Right lobe of liver (tissue), 6 donors: ENCODE measurements around the gene POTEJ. TPM values are rescaled to one million over a fixed set of nuclear protein-coding genes. Genes with fewer than 3 reads are reported as not detected.
"Not testable (repeated sequence)": the region's sequence is repeated elsewhere in the genome, so short reads cannot be mapped to it uniquely, and the experiment has no call there.

Source experiments
- ATAC-seq, 4 donors: fragments of 200-7000 bp; cut with Tn5 transposase; one replicate each; pipeline ENCODE4 v1.9.1; 2020; ENCODE audit warnings: mild to moderate bottlenecking in 4 of 4, moderate library complexity in 4 of 4
- DNase-seq, 3 donors: peaks; one replicate each; pipeline ENCODE4 v3.0.0-alpha.2; 2020
- H3K27ac ChIP-seq, 3 donors: fragments of 200-600 bp; one replicate each; pipeline ENCODE4 v1.8.0; 2022
- H3K27me3 ChIP-seq, 2 donors: fragments of 200-600 bp; one replicate each; pipeline ENCODE4 v1.8.0; 2022
- H3K36me3 ChIP-seq, 4 donors: fragments of 200-600 bp; sonication (generic) in 1 of 4; one replicate each; pipeline versions ENCODE4 v1.5.1 to v1.8.0; 2017 to 2022; ENCODE audit warnings: control low read depth in 1 of 4
- H3K4me1 ChIP-seq, 4 donors: fragments of 200-600 bp; sonication (generic) in 1 of 4; one replicate each; pipeline versions ENCODE4 v1.5.1 to v1.8.0; 2017 to 2022; ENCODE audit warnings: control low read depth in 1 of 4
- H3K4me3 ChIP-seq, 3 donors: fragments of 200-600 bp; one replicate each; pipeline ENCODE4 v1.8.0; 2022
- H3K9me3 ChIP-seq, 4 donors: fragments of 200-600 bp; sonication (generic) in 1 of 4; one replicate each; pipeline versions ENCODE4 v1.5.1 to v1.8.0; 2017 to 2022; ENCODE audit warnings: control low read depth in 1 of 4
- WGBS: methylation state at CpG from one replicate; pipeline ENCODE4 v1.1.6; 2018; ENCODE audit warnings: low coverage, low lambda C conversion rate; ENCODE audit not compliant: insufficient coverage; ENCODE audit errors: missing lambda C conversion rate; 5-methylcytosine and 5-hydroxymethylcytosine counted together
- intact Hi-C, 2 donors: fragments of 100-400 bp; cut with DNase I; formaldehyde crosslinking; loops; one replicate each; pipeline versions ENCODE4 v1.11.2 to v1.14.1; 2022
- long read RNA-seq: library from polyadenylated mRNA; unstranded; transcript quantifications from one replicate; pipeline ENCODE4 v2.0.0, GENCODE V29; 2019
- total RNA-seq, 6 experiments: library from RNA; depleted of rRNA in 2 of 6; stranded (reverse); fragments of >200 nt in 2 of 6; fragmentation: NEBNext Ultra II Directional in 3 of 6; extraction: Animal tissue kit (Norgen Biotek cat#: 25700) in 3 of 6; gene quantifications; one replicate each; pipeline versions ENCODE4 v1.1.0 to v1.2.4, GENCODE V29; 2016 to 2023
- donor health status: DM: no; HTN: yes; CAD: no.
- donor health status: DM: no; HTN: no; CAD: no.
- donor health status: DM: no; HTN: no; CAD: no.
- donor health status: DM: no; HTN: yes; CAD: no.
- donor health status: DM: no; HTN: yes; CAD: no.

The POTEJ gene
- total RNA-seq: not detected
- long read RNA-seq, partial matches to known transcripts: 0 of 2 reads
- long read RNA-seq, other reads (novel, unspliced or antisense): 2 of 2 reads

DNA sequence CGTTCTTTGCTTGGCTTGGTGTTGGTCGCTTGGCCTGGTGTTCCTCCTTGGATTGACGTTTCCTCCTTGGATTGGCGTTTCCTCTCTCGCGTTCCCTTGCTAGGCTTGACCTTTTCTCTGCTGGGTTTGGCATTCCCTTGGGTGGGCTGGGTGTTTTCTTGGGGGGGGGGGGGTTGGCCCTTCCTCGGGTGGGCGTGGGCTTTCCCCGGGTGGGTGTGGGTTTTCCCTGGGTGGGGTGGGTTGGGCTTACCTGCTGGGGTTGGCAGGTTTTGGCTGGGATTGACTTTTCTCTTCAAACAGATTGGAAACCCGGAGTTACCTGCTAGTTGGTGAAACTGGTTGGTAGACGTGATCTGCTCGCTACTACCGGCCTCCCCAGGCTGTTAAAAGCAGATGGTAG is at the start of gene POTEJ:
Gene POTEJ, plus strand, starts transcription at position 301 of the 400 bp plus-strand sequence. Its CDS starts 93 bp downstream, at position 394.
- H3K4me3 ChIP-seq, DNase-seq, H3K4me1 ChIP-seq, H3K27ac ChIP-seq, H3K36me3 ChIP-seq, intact Hi-C loops, ATAC-seq, H3K9me3 ChIP-seq, H3K27me3 ChIP-seq: not testable (repeated sequence)
- no CpG with 5 or more reads among the region's 13 CpGs for WGBS

DNA sequence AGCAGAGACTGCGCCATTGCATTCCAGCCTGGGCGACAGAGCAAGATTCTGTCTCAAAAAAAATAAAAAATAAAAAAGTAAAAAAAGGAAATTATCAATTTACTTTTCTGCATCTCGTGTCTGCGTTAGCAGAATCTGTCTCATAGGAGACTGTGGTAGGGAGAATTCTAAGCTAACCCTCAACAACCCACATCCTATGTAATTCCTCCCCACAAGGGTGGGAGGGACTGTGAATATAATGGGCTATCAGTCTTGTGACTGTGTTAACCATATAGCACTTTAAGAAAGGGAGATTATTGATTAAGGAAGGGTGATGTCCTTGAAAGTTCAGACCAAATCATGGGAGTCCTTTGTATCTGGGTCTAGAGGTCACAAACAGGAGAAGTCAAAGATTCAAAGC is 45.1 kb upstream of the POTEJ start:
- H3K9me3 ChIP-seq, intact Hi-C loops, H3K4me1 ChIP-seq, H3K4me3 ChIP-seq, H3K36me3 ChIP-seq, ATAC-seq, H3K27me3 ChIP-seq, DNase-seq, H3K27ac ChIP-seq: not testable (repeated sequence)
- no CpG with 5 or more reads among the region's 4 CpGs for WGBS

DNA sequence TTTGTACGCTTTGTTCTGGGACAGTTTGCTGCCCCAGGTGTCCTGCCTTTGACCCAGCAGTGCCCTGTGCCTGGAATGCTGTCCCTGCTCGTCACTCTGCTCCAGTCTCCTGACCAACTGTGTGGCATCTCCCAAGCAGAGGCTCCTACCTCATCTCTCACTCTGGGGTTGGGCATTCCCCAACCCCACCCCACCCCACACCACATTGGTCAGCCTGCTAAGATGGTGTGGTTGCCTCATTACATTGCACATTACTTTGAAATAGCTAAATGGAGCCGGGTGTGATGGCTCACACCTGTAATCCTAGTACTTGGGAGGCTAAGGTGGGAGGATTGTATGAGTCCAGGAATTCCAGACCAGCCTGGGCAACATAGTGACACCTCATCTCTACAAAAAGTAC is 39.3 kb upstream of the POTEJ start:
- H3K9me3 ChIP-seq, H3K27ac ChIP-seq, intact Hi-C loops, H3K4me1 ChIP-seq, H3K36me3 ChIP-seq, ATAC-seq, DNase-seq, H3K27me3 ChIP-seq, H3K4me3 ChIP-seq: not testable (repeated sequence)
- no CpG with 5 or more reads among the region's 3 CpGs for WGBS

DNA sequence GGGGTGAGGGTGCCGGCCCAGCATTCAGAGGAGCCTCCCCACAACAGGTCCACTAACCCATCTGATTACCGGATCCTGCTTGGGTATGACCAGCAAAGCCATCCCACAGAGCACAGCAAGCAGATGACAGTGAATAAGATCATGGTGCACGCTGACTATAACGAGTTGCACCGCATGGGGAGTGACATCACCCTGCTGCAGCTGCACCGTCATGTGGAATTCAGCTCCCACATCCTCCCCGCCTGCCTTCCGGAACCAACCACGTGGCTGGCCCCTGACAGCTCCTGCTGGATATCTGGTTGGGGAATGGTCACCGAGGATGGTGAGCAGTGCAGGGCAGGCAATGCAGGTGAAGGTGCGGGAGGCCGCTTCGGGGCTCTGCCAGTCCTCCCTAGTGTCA is 37.0 kb upstream of the POTEJ start:
- H3K27me3 ChIP-seq, H3K36me3 ChIP-seq, H3K9me3 ChIP-seq, H3K27ac ChIP-seq, ATAC-seq, intact Hi-C loops, H3K4me3 ChIP-seq, H3K4me1 ChIP-seq, DNase-seq: not testable (repeated sequence)
- no CpG with 5 or more reads among the region's 13 CpGs for WGBS

DNA sequence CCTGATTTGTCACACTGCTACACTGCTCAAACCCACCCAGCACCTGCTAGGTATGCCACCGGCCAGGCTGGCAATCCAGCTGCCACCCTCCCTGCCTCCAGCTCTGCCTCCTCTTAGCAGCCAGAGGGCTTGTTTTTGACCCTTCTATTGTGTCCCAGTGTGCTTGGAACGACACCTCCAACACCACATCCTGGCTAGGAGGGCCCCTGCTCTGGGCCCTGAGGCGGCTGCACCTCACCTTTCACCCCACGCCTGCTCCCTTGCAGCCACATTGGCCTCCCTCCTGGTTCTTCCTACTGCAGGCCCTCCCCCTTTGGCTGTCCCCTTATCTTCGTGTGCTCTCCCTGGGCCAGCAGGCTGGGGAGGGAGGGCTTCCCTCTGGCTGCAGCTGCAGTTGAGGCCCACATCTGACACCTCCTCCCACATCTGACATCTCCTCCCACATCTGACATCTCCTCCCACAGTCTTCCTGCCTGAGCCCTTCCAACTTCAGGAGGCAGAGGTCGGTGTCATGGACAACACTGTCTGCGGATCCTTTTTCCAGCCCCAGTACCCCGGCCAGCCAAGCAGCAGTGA is 34.9 kb upstream of the POTEJ start:
- H3K9me3 ChIP-seq, DNase-seq, H3K27ac ChIP-seq, H3K4me1 ChIP-seq, intact Hi-C loops, H3K36me3 ChIP-seq, H3K27me3 ChIP-seq, H3K4me3 ChIP-seq: not testable (repeated sequence)
- ATAC-seq: peak in 3 of 4 donors; percentile 16 to 44 (median 26)
- no CpG with 5 or more reads among the region's 8 CpGs for WGBS

DNA sequence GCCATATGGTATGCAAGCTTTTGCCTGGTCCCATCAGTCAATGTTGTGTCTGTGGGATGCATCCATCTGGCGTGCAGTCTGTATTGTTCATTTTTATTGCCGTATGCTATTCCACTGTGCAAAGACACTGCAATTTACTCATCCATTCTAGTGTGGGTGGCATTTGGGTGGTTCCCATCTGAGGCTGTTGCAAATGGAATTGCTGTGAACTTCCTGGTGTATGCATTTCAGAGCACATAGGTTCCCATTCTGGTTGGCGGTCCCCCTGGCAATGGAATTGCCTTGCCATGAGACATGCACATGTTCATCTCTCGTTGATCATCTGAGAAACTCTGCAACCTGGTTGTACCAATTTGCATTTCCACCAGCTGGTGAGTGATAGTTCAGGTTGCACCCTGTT is 33.7 kb upstream of the POTEJ start:
- H3K9me3 ChIP-seq, H3K4me1 ChIP-seq, H3K4me3 ChIP-seq, H3K36me3 ChIP-seq, intact Hi-C loops, DNase-seq, ATAC-seq, H3K27ac ChIP-seq, H3K27me3 ChIP-seq: not testable (repeated sequence)
- no CpG with 5 or more reads among the region's 4 CpGs for WGBS

- H3K4me3 ChIP-seq, H3K36me3 ChIP-seq, H3K9me3 ChIP-seq, H3K27me3 ChIP-seq, H3K27ac ChIP-seq, H3K4me1 ChIP-seq, DNase-seq, intact Hi-C loops, ATAC-seq: not testable (repeated sequence)
- 85% methylated on average over 5 of the region's 7 CpGs for WGBS
Measured at GRCh38 chr2:130579121-130579520, 32.1 kb upstream of the POTEJ start.

DNA sequence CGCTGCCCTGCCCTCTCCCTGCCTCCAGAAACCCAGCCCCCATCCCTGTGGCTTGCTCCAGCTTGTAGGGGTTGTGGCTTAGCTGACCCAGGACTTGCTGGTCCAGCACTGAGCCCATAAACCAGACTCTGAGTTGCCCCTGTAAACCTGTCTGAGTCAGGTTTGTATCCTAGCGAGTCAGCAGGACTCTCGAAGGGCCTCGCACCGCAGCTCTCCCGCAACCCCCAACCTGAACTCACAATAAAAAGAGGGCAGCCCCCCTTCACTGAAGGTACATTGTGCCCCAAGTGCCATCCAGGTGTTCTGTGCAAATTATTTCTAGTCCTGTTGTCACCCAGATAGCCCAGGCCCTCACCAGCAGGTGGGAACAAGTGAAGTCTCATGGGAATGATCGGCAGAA is 29.7 kb upstream of the POTEJ start:
- H3K4me1 ChIP-seq, H3K27ac ChIP-seq, H3K4me3 ChIP-seq, H3K9me3 ChIP-seq, intact Hi-C loops, H3K27me3 ChIP-seq, H3K36me3 ChIP-seq, DNase-seq: not testable (repeated sequence)
- peak in 1 of 4 donors; percentile 4 for ATAC-seq
- no CpG with 5 or more reads among the region's 7 CpGs for WGBS

DNA sequence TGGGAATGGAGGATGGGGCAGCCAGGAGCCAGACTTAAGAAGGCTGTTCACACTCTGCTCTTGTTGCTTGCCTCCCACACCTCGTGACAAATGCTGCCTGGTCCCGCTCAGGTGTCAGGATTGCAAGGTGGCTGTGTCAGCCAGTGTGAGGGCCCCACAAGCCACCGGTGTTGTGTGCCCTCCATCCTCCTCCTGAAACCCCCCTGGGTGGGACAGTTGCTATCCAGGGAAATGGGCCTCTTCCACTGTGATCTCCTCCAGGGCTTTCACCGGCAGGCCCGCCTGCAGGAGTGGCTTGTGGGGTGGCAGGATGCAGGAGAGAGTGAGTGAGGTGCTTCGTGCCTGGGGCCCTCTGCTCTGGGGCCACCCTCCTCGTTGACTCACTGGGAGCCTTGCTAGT is 28.3 kb upstream of the POTEJ start:
- ATAC-seq, H3K4me1 ChIP-seq, H3K27ac ChIP-seq, H3K36me3 ChIP-seq, intact Hi-C loops, H3K27me3 ChIP-seq, H3K4me3 ChIP-seq, DNase-seq, H3K9me3 ChIP-seq: not testable (repeated sequence)
- no CpG with 5 or more reads among the region's 7 CpGs for WGBS

- H3K27ac ChIP-seq, H3K36me3 ChIP-seq, H3K27me3 ChIP-seq, DNase-seq, H3K9me3 ChIP-seq, intact Hi-C loops, H3K4me3 ChIP-seq, H3K4me1 ChIP-seq: not testable (repeated sequence)
- 46% methylated on average over 4 of the region's 7 CpGs for WGBS
- ATAC-seq: peak in 1 of 4 donors; percentile 76
Measured at GRCh38 chr2:130583582-130583981, 27.7 kb upstream of the POTEJ start.

DNA sequence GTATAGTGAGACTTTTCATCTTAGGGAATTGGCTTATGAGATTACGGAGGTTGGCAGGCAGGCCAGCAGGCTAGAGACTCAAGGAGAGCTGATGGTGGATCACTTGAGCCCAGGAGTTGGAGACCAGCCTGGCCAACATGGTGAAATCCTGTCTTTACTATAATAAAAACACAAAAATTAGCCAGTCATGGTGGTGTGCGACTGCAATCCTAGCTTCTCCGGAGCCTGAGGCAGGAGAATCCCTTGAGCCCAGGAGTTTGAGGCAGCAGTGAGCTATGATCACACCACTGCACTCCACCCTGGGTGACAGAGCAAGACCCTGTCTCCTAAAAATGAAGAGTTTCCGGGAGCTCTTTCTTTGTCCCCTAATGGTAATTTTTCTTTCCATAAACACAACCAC is 26.5 kb upstream of the POTEJ start:
- H3K4me1 ChIP-seq, H3K4me3 ChIP-seq, ATAC-seq, intact Hi-C loops, DNase-seq, H3K27ac ChIP-seq, H3K9me3 ChIP-seq, H3K36me3 ChIP-seq, H3K27me3 ChIP-seq: not testable (repeated sequence)
- WGBS: 100% methylated on average over 2 of the region's 4 CpGs
